Measurements from ENCODE around the gene MLPH.
"Not testable (repeated sequence)": the region's sequence is repeated elsewhere in the genome, so short reads cannot be mapped to it uniquely, and the experiment has no call there.

Gene MLPH

DNA sequence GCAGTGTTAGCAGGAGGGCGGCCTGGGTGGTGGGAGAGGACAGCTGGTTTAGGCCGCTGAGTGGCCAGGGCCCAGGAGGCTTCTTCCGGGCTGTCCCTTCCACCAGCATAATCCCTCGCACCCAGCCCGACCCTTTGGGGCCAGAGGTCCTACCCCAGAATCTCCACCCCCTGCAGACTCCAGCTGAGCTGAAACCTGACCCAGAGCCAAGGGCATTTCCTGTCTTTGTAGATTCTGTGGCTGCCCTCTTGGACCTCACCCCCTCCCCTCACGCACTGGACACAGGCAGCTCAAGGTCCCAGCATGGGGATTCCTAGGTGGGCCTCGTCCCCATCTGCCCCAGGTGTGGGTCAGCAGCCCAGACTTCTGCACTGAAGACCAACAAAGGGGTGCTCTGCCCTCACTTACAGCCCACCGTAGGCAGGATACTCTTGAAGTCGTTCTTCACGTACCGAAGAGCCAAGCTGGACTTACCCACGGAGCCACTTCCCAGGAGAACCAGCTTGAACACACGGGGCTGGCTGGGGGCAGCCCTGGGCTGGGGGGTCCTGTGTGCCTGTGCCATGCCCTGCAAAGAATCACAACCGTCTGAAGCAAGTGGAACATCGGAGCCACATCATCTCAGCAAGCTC lies 98.7 kb downstream of the MLPH start:
- no peak for DNase-seq (ENCODE audit: low read depth in 2 of 2)

DNA sequence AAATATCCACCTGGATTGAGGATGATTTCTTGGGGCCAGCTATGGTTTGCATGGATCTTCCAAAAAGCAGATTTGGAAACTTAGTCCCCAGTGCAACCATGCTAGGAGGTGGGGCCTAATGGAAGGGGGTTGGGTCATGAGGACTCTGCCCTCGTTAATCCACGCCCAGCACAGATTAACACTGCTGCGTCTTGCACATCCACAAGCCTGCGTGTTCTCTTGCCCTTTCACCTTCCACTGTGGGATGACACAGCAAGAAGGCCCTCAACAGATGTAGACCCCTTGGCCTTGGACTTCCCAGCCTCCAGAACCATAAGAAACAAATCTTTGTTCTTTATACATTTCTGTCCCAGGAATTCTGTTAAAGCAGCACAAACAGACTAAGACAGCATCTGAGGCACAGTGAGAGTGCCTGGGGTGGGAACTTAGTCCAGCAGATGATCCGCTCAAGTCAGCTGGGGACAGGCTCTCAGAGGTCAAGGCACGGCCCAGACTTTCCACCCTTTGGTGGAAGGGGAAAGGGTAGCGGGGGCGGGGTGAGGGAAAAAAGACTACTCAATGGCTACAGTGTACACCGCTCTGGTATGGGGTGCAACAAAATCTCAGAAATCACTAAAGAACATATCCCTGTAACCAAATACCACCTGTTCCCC lies 101.1 kb downstream of the MLPH start:
- DNase-seq (ENCODE audit: low read depth in 2 of 2) = no peak

DNA sequence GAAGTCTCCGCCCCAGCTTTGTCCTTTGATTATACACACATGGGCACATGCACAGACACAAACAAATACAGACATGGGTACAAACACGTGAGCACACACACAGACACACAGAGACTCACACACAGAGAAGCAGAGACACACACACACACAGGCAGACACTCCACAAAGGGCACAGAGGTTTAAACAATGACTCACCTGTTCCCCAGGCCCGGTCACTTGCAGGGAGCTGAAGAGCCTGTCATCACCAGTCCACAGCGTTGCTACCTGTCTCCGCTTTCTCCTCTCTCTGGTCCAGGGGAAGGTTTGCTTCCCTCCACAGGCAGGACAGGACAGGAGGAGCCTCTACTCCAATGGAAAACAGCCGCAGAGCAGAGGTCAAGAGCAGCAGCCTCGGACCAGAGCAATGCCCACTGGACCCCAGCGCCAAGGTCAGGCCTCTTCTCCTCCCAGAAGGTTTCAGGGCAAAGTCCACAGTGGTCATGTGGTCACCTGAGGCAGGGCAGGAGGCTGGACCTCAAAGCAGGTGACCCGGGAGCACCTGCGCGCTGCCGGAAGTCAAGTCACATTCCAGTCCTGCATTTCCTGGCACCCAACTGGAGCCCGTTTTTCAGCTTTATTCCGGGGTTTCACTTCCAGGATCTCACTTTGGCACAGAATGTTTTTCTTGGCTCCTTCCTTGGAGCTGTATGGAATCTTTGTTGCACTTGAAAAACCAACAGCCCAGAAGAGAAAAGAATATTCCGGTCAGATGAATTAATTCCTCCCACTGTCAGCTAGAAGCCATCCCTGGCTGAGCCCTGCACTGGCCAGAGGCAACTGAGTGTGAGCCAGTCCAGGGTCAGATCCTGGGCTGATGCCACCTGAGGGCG lies 103.5 kb downstream of the MLPH start, which contains the start of gene RAB17:
RAB17 (minus strand) TSS at position 463 of the 869 bp plus-strand sequence. CDS start 4,580 bp downstream, outside the sequence.
- no peak for DNase-seq (ENCODE audit: low read depth in 2 of 2)

DNA sequence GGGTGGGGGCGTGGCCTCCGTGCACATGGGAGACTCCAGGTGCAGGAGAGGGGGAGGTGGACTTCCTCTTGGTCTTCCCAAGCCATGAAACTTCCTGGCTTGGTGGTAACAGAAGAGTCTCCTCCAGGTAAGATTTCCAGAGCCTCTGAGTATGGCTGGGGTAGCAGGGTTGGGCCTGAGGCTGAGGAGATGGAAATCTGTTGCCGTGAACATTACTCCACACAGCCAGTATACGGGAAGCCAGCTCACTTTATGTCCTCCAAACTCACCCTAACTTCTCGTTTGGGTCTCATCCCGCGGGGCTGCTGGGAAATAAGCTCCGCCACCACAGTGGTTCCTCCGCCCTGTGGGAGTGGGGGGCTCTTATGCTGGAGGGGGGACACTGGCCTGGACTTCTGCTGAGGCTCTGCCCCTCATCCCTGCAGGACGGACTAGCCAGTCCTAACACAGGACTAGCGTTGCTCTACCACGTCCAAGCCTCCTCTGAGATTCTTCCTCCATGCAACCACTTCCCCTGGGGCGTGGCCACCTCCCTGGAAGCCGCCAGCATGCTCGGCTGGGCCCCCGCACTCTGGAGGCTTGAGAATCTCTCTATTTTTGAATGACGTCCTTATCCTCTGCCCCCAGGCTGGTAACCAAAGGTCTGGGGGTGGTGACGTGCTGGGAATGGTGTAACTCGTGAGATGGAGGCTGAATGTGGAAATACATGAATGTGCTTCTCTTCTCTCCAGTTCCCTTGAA lies 104.3 kb downstream of the MLPH start:
- DNase-seq (ENCODE audit: low read depth in 2 of 2) = no peak

DNA sequence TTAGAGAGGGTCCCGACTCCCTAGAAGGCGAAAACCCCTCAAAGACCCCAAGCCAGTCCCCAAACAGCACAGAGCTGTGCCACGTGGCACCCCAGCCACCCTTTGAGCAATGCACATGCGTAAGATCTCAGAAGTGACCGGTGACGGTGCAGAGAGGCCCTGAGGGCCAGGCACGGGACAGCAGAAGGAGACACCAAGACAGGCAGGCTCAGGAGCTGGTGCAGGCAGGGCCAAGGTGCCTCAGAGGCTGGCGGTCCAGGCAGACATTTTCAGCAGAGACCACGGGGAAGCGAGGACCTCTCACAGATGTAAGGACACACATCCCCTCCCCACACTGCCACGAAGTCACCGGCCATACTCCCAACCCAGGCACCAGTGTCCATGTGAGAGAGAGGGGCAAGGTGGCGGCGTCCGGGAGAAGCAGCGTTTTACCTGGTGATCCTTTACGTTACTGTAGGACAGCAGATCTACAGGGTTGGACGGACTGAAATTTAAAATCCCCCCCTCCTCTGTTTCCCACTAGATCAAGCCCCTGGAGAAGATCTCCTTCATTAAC lies 105.5 kb downstream of the MLPH start:
- DNase-seq (ENCODE audit: low read depth in 2 of 2) = no peak

DNA sequence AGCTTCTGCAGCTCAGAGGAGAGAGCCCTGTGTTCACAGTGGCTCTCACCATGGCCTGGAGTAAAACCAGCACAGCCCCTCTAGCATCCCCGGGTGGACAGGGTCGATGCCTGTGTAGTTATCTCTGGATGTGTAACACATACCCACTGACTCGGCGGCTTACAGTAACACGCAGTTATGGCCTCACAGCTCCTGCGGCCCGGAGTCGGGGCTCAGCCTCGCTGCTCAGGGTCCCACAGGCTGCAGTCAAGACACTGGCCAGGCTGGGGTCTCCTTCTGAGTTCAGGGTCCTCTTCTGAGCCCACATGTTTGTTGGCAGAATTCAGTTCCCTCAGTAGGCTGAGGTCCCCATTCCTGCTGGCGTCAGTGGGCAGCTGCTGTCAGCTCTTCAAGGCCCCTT lies 106.0 kb downstream of the MLPH start:
- no peak for DNase-seq (ENCODE audit: low read depth in 2 of 2)

DNA sequence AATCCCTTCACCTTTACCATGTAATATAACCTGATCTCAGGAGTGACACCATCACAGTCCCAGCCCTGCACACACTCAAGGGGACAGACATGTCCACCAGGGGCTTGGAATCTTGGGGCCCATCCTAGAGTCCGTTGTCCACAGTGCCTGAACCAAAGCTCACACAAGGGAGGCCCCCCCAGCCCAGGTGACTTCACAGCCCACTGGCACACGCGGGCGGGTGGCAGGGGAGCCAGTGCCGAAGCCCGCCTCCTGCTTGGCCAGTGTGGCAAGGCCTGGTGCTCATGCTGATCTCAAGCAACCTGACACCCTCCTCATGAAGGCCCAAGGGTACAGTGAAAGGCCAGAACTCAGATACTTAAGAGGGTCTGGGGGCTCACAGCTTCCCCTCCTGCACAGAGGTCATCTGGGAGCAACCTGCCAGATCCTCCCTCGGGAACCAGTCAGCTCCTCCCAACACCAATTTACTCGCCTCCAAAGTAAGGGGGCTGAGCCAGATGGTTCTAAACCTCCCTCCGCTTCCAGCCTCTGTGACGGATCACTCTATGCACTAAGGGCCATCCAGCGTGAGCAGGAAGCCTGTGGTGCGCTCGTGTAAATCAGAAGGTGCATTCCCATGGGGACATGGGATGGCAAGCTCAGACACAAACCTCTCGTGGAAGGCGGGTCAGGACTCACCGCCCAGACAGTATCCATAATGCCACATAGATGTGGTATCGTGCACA lies 106.7 kb downstream of the MLPH start:
- DNase-seq (ENCODE audit: low read depth in 2 of 2) = no peak

DNA sequence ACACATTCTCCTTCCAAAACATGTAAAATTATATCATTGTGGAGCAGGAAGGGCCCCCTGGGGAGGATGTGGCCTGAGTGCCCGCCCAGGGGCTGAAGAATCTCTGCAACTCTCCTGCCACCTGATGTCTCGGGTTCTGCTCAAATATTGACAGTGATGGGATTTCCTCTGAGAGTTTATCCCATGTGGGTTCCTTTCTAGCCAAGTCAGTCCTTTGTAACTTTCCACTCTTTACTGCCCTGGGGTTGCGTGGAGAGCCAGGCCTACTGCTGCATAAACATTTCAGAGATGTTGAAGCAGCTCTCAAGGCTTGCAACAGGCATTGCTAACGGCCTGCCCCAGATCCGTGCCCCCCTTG lies 107.4 kb downstream of the MLPH start:
- no peak for DNase-seq (ENCODE audit: low read depth in 2 of 2)

DNA sequence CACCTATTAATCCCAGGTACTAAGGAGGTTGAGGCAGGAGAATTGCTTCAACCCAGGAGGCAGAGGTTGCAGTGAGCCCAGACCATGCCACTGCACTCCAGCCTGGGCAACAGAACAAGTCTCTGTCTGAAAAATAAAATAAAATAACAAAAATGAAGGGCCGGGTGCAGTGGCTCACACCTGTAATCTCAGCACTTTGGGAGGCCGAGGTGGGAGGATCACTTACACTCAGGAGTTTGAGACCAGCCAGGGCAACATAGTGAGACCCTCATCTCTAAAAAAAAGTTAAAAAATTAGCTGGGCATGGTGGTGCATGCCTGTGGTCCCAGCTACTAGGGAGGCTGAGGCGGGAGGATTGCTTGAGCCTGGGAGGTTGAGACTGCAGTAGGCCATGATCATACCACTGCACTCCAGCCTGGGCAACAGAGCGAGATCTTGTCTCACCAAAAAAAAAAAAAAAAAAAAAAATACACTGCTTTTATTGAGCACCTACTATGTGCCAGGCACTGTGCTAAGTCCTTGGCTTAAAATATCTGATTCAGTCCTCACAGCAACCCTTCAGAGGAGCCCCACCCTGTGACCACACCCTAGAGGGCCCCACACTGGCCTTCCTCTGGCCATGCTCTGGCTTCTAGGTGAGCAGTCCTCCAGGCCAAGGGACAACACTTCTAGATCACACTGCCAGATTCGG lies 108.9 kb downstream of the MLPH start:
- DNase-seq (ENCODE audit: low read depth in 2 of 2) = not testable (repeated sequence)

DNA sequence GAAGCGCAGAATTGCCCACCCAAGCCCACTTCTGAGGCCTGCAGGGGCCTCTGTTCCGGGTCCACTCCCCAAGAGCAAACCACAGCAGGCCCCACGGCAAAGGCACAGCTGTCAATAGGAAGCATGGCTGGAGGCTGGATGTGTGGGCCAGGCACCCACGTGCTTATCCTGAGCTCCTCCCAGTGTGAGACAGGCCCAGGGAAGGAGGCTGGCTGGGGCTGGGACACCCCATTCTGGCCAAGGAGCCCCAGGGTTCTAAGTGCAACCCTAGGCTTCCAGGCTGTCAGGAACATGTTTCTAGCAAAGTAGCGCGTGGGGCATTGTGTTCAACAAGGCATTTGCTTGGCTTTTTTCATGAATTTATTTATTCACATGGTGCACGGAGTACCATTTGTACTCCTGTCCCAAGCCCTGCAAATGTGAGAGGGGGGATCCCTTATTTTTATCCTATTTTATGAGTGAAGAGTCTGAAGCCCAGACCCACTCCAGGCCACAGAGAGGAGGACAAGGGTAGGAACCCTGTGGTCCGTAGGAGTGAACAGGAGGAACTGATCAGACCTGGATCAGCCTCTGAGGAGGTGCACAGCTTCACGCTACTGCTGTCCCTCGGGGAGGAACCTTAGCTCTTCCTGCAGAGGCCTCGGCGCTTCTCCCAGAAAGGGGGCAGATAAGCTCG lies 109.6 kb downstream of the MLPH start:
- no peak for DNase-seq (ENCODE audit: low read depth in 2 of 2)

DNA sequence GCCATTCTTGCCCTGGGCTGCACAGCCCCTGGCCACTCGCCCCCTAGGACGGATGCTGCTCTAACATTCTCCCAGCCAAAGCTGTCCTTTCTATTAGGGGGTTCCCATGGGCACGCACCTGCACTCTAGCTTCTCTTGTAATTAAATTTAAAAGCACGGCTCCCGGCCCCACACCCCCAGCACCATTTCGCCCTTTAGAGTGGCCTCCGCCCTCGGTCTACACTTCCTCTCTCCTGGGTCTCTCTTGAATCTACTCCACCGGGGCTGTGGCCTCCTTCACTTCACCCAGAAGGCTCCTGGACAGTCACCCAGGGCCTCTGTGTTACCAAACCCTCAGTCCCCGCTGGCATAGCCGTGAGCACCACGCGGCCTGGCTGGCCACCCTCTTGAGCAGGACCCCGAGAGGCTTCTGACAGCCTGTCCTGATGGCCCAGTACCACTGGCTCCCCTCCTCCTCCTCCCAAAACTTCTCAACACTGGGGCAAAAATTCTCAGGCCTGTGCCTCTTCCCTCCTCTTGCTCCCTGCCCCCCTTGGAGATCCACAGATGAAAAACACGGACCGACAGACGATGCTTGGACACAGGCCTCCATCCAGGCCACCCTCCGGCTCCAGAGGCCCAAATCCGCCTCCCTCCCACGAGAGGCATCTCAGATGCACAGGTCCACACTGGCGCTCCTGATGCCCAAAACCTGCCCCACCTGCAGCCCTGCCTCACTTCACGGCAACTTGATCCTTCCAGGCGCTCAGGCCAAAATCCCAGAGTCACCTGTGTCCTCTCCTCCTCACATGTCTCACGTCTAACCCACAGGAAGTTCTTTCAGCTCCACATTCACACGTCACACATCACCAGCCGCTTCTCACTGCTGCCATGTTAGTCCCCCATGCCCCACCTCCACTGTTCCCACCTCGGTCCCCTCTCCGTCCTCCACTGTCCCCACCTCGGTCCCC lies 110.4 kb downstream of the MLPH start:
- no peak for DNase-seq (ENCODE audit: low read depth in 2 of 2)

DNA sequence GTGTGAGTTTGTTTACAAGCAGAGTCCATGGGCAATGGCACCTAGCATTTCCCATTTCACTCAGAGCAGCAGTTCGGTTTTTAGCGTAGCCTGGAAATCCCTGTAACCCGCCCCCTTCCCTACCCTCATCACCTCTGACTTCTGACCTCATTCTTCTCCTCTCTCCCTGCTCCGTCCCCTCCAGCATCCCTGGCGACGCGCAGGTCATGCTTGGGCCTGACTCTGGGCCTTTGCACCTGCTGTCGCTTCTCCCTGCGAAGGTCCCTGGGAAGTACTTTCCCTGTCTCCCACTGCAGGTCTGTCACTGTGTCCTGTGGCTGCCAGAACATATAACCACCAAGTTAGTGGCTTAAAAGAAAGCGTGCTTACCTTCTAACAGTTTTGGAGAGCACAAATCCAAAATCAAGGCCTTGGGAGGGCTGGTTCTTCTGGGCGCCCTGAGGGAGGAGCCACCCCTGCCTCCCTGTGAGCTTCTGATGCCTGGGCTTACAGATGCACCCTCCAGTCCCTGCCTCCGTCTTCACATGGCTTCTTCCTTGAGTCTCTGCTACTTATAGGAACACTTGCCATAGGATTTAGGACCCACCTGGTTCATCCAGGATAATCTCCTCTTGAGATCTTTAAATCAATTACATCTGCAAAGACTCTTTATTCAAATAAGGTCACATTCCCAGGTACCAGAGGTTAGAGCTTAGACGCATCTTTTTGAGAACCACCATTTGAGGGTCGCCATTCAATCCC lies 111.6 kb downstream of the MLPH start:
- no peak for DNase-seq (ENCODE audit: low read depth in 2 of 2)

DNA sequence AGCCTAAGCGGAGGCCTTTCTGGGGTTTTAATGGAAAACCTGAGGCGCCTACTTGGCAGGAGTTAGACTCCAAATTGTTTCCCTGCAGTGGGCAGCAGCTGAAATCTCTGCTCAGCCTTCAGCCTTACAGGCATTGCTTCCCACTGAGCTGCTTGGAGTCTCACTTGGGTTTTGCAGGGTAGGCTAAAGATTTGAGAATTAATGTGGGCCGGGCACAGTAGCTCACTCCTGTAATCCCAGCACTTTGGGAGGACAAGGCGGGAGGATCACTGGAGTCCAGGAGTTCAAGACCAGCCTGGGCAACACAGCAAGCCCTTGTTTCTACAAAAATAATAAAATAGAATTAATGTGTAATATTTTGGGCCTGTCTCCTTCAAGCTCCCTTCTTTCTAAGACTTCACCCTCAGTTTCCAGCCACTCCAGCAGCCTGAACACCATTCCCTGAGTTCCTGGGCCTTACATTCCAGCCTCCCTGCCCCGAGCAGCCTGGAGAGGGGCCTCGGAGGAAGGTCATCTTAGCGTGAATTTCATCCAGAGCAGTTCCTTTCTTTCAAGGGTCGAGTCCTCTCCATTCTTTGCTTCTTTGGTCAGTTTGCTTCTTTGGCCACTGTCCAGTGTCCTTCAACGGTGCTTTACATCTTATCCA lies 112.5 kb downstream of the MLPH start:
- DNase-seq (ENCODE audit: low read depth in 2 of 2) = no peak

DNA sequence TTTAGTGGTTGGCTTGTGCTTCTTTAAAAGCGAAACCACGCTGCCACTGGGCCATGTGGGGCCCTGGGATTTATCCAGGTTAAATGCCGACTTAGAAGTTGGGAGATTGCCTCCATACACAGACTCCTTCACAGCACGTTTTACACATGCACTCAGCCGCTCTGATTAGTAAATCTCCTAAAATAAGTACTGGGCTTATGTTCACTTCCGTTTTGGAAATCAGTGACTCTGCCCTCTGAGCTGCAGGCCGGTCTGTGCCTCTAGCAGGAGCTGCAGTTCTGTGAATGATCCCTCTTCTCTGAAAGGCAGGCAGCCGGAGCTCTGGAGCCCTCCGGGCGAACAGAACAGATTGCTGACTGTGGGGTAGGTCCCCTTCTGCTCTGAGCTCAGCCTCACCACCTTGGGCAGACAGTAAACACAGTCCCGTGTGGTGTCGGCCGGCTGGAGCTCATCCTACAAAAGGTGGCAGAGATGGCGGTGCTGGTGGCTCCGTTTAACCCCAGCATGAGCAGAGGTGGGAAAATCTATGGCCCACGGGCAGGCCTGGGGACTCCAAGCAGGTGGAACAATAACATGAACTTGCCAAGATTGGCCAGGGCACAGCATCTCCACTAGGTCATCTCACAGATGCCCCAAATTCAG lies 113.3 kb downstream of the MLPH start:
- DNase-seq (ENCODE audit: low read depth in 2 of 2) = no peak

DNA sequence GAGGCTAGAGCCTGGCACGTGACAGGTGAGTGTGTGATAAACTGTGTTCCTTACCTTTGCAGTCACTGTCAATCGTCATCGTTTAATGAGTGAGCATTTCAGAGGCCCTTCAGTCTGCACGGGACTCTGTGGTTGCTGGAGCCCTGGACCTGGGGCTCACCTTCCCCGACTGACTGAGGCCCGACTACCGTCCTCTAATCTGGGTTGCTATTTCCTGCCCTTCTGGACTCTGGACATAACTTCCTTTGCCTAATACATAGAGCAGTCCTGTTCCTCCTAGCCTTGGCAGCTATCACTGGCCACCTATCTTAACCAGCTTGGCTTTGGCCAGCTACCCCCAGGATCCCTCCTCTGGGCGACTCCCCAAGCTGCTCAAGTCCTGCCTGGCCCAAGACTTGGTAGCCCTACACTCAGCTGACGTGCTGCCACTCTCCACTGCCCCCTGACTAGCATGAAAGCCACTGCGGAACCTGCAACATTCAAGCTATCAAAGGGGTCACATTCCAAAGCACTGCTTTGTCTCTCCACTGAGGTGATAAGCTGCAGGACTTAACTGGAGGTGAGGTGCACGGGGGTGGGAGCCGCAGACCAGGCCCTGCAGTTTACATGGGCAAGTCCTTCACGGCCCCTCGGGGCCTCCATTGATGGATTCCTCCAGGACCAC lies 114.5 kb downstream of the MLPH start:
- DNase-seq (ENCODE audit: low read depth in 2 of 2) = no peak

DNA sequence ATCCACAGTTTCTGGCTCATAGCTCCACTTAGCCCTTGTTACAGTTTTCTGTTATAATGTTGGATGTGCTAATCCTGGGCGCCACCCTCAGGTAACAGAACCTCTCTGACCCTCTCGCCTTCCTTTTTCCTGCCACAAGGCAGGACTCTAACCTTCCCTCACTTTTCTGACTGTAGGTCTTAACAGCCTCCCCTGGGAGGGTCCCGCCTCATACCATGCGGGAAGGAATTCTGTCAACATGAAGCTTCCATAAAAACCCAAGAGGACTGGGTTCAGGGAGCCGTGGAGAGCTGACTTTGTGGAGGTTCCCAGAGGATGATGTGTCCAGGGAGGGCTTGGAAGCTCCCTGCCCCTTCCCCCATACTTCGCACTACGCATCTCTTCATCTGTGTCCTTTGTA lies 115.4 kb downstream of the MLPH start:
- DNase-seq (ENCODE audit: low read depth in 2 of 2) = no peak
